NCI-H187 (cell line): ENCODE measurements around the gene CREB3L1.

ENCODE experiments used
- DNase-seq, 2 experiments: peaks; one replicate each; lab custom pipeline; 2025; lab: John Stamatoyannopoulos, UW

The CREB3L1 gene

GRCh38 chr11:46364056-46364455 lies 86.6 kb downstream of the CREB3L1 start:
- DNase-seq: no peak

GRCh38 chr11:46364791-46365190 lies 87.3 kb downstream of the CREB3L1 start:
- DNase-seq: no peak

- no peak for DNase-seq
These were observed 88.8 kb downstream of the CREB3L1 start for GRCh38 chr11:46366260-46366659.

- DNase-seq: no peak
These were observed 89.2 kb downstream of the CREB3L1 start for GRCh38 chr11:46366661-46367161.

DNA sequence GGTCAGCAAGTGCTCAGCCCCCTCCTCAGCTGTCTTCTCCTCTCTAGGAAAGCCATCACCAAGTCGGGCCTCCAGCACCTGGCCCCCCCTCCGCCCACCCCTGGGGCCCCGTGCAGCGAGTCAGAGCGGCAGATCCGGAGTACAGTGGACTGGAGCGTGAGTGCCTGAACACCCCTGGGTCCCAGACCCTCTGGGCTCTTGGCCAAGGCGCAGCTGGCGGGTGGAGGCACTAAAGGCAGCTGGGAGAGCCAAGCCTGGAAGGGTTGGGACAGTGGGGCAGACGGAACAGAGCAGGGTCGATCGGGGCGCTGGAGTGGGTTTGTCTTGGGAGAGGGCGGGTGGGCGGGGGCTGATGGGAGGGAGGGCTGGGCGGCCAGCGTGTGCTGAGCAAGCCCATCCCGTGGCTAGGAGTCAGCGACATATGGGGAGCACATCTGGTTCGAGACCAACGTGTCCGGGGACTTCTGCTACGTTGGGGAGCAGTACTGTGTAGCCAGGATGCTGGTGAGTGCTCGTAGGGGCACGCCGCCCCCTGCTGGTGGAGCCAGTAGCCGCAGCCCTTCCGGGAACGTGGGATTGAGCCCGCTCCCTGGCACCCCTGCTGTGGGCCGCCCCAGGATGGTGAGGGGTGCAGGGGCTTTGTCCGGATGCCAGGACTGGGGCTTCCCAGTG lies 89.9 kb downstream of the CREB3L1 start:
- no peak for DNase-seq

- no peak for DNase-seq
These were observed 90.4 kb downstream of the CREB3L1 start for GRCh38 chr11:46367916-46368267.

- no peak for DNase-seq
These were observed 92.1 kb downstream of the CREB3L1 start for GRCh38 chr11:46369458-46370152.

- DNase-seq: no peak
These were observed 92.8 kb downstream of the CREB3L1 start for GRCh38 chr11:46370253-46370652.
